Loucy (cell line): ENCODE results near the gene CPAMD8.

Source experiments
- H2AFZ ChIP-seq: fragments of 200-600 bp; sonication (generic); 2 replicates; pipeline ENCODE4 v1.6.0; 2016; ENCODE audit warnings: antibody characterized with exemption, mild to moderate bottlenecking, low read length, moderate library complexity
- H3F3A ChIP-seq: fragments of 200-600 bp; 2 replicates; pipeline ENCODE4 v1.6.0; 2016; ENCODE audit warnings: antibody characterized with exemption, low read depth, mild to moderate bottlenecking
- H3K27me3 ChIP-seq: fragments of 200-600 bp; sonication (generic); 2 replicates; pipeline ENCODE4 v1.6.1; 2014; ENCODE audit warnings: low read length, mild to moderate bottlenecking; ENCODE audit not compliant: insufficient read depth, poor library complexity, severe bottlenecking
- H3K36me3 ChIP-seq: fragments of 200-600 bp; sonication (generic); 2 replicates; pipeline ENCODE4 v1.6.1; 2016; ENCODE audit warnings: low read length; ENCODE audit not compliant: insufficient read depth
- H3K4me1 ChIP-seq: fragments of 200-600 bp; sonication (generic); 2 replicates; pipeline ENCODE4 v1.5.1; 2014; ENCODE audit warnings: low read length, mild to moderate bottlenecking; ENCODE audit not compliant: insufficient read depth, poor library complexity, severe bottlenecking
- H3K4me2 ChIP-seq: fragments of 200-600 bp; sonication (generic); 2 replicates; pipeline ENCODE4 v1.6.0; 2014; ENCODE audit warnings: antibody characterized with exemption, low read length, low read depth, mild to moderate bottlenecking; ENCODE audit not compliant: poor library complexity, severe bottlenecking
- H3K4me3 ChIP-seq: fragments of 200-600 bp; sonication (generic); 2 replicates; pipeline ENCODE4 v1.5.1; 2014; ENCODE audit warnings: low read length, mild to moderate bottlenecking, mixed read lengths; ENCODE audit not compliant: poor library complexity, severe bottlenecking
- H3K79me2 ChIP-seq: fragments of 200-600 bp; sonication (generic); 2 replicates; pipeline ENCODE4 v1.6.1; 2014; ENCODE audit warnings: low read length; ENCODE audit not compliant: insufficient read depth
- H3K9ac ChIP-seq: fragments of 200-600 bp; sonication (generic); 2 replicates; pipeline ENCODE4 v1.6.0; 2014; ENCODE audit warnings: mild to moderate bottlenecking, low read depth, low read length, moderate library complexity; ENCODE audit not compliant: poor library complexity, severe bottlenecking
- H3K9me2 ChIP-seq: fragments of 200-600 bp; sonication (generic); replicated peaks from 2 replicates; pipeline ENCODE4 v1.6.1; 2016; ENCODE audit warnings: low read depth, low read length, mixed read lengths
- H3K9me3 ChIP-seq: fragments of 200-600 bp; sonication (generic); 2 replicates; pipeline ENCODE4 v1.6.1; 2014; ENCODE audit warnings: mild to moderate bottlenecking, antibody characterized with exemption, low read length, low read depth; ENCODE audit not compliant: insufficient read depth
- H4K20me1 ChIP-seq: fragments of 200-600 bp; sonication (generic); 2 replicates; pipeline ENCODE4 v1.6.0; 2014; ENCODE audit warnings: antibody characterized with exemption, low read length, mild to moderate bottlenecking; ENCODE audit not compliant: insufficient read depth, poor library complexity, severe bottlenecking
- CTCF ChIP-seq: fragments of 200-600 bp; sonication (generic); conservative IDR thresholded peaks from 2 replicates; pipeline ENCODE4 v1.5.1; 2014; ENCODE audit warnings: mild to moderate bottlenecking, antibody characterized with exemption, low read length
- EZH2phosphoT487 ChIP-seq: fragments of 200-600 bp; IDR thresholded peaks from 2 replicates; pipeline ENCODE4 v1.6.1; 2018; ENCODE audit warnings: antibody characterized with exemption, mild to moderate bottlenecking, moderate library complexity, borderline replicate concordance

The CPAMD8 gene

GRCh38 chr19:16878181-16878965, 148.2 kb downstream of the CPAMD8 start:
- H3K9me3 ChIP-seq: peaks cover 14% of the 10 kb centered on the region; the same call in 1 of the 2 replicates
- no peaks in the 10 kb centered on the region for H3K27me3 ChIP-seq
- peak overlapping the region; percentile 73 for H3K4me2 ChIP-seq
- H3F3A ChIP-seq: no peaks in the 10 kb centered on the region; the same call in 1 of the 2 replicates
- no peaks in the 10 kb centered on the region for H3K9me2 ChIP-seq
- no peak overlapping the region for H2AFZ ChIP-seq
- H3K9ac ChIP-seq: peak overlapping the region; percentile 63
- peaks cover 12% of the 10 kb centered on the region for H3K79me2 ChIP-seq
- H4K20me1 ChIP-seq: no peaks in the 10 kb centered on the region
- H3K4me3 ChIP-seq: peak overlapping the region; percentile 48
- peaks cover 33% of the 10 kb centered on the region; the same call in 1 of the 2 replicates for H3K36me3 ChIP-seq
- H3K4me1 ChIP-seq: peaks cover 40% of the 10 kb centered on the region
- TF ChIP-seq EZH2phosphoT487 (no peak), CTCF (no peak)

- no peaks in the 10 kb centered on the region; the same call in 1 of the 2 replicates for H3F3A ChIP-seq
- TF ChIP-seq CTCF (no peak), EZH2phosphoT487 (no peak)
- peak overlapping the region; percentile 63 for H3K9ac ChIP-seq
- H3K79me2 ChIP-seq: peaks cover 12% of the 10 kb centered on the region
- H3K9me3 ChIP-seq: peaks cover 13% of the 10 kb centered on the region; the same call in 1 of the 2 replicates
- H4K20me1 ChIP-seq: no peaks in the 10 kb centered on the region
- no peaks in the 10 kb centered on the region for H3K9me2 ChIP-seq
- peaks cover 39% of the 10 kb centered on the region; the same call in 1 of the 2 replicates for H3K36me3 ChIP-seq
- H3K4me2 ChIP-seq: peak overlapping the region; percentile 73
- H2AFZ ChIP-seq: no peak overlapping the region
- peaks cover 40% of the 10 kb centered on the region for H3K4me1 ChIP-seq
- H3K4me3 ChIP-seq: peak overlapping the region; percentile 48
- H3K27me3 ChIP-seq: no peaks in the 10 kb centered on the region
These were observed 149.0 kb downstream of the CPAMD8 start for GRCh38 chr19:16877581-16877980.

- Histone ChIP-seq H3F3A (no peaks in the 10 kb centered on the region; the same call in 1 of the 2 replicates), H3K27me3 (no peaks in the 10 kb centered on the region), H3K9me3 (peaks cover 7% of the 10 kb centered on the region; the same call in 1 of the 2 replicates), H3K36me3 (peaks cover 41% of the 10 kb centered on the region; the same call in 1 of the 2 replicates), H2AFZ (no peak overlapping the region), H3K4me3 (peak overlapping the region; percentile 48), H4K20me1 (no peaks in the 10 kb centered on the region), H3K9ac (peak overlapping the region; percentile 63), H3K9me2 (no peaks in the 10 kb centered on the region), H3K4me2 (peak overlapping the region; percentile 73), H3K4me1 (peaks cover 40% of the 10 kb centered on the region), H3K79me2 (peaks cover 12% of the 10 kb centered on the region)
- TF ChIP-seq EZH2phosphoT487 (no peak), CTCF (no peak)
These were observed 149.7 kb downstream of the CPAMD8 start for GRCh38 chr19:16876904-16877361.
